Measurements from ENCODE around the gene EDDM13. TPM values are rescaled to one million over a fixed set of nuclear protein-coding genes. Genes with fewer than 3 reads are reported as not detected.

The EDDM13 gene
- total RNA-seq, 6 donors from 2014 or later, result 0.89 to 1.2 TPM; not detected in 4

DNA sequence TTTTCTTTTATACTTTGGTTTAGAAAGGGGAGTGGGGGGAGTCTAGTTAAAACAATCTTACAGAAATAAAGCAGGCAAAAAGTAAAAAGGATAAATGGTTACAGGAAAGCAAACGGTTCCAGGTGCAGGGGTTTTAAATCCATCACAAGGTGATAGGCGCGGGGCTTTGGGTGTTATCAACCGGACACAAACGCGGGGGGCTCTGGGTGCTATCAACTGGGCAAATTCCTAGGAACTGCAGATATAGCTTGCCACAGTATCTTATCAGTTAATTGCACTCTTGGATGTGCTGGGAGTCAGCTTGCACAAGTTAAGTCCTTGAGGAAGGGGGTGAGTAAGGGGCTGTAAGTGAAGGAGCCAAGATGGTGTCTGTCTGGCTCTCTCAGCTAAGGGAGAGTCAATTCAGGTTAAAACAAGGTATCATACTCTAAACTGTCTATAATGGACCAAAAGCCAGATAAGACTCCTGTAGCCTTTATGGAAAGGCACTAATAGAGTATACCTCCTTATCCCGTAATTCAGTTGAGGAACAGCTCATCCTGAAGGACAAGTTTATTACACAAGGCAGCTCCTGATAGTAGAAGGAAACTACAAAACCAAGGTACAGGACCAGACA, 74.7 kb downstream of the EDDM13 start:
- no peak for DNase-seq
- 76 to 81% methylated on average over 7 of the region's 7 CpGs for WGBS, 2 donors
- no peak for ATAC-seq (ENCODE audit: low FRiP score in 2 of 2)
- H3K27ac ChIP-seq, result no peak overlapping the region
- H3K36me3 ChIP-seq, result no peaks in the 10 kb centered on the region
- TF ChIP-seq EP300 (IDR thresholded peaks at IDR 0.05) (no peak), POLR2A (IDR thresholded peaks at IDR 0.05) (no peak), POLR2AphosphoS5 (IDR thresholded peaks at IDR 0.05) (no peak)
- TF ChIP-seq, protein P1, sequence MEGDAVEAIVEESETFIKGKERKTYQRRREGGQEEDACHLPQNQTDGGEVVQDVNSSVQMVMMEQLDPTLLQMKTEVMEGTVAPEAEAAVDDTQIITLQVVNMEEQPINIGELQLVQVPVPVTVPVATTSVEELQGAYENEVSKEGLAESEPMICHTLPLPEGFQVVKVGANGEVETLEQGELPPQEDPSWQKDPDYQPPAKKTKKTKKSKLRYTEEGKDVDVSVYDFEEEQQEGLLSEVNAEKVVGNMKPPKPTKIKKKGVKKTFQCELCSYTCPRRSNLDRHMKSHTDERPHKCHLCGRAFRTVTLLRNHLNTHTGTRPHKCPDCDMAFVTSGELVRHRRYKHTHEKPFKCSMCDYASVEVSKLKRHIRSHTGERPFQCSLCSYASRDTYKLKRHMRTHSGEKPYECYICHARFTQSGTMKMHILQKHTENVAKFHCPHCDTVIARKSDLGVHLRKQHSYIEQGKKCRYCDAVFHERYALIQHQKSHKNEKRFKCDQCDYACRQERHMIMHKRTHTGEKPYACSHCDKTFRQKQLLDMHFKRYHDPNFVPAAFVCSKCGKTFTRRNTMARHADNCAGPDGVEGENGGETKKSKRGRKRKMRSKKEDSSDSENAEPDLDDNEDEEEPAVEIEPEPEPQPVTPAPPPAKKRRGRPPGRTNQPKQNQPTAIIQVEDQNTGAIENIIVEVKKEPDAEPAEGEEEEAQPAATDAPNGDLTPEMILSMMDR (IDR thresholded peaks at IDR 0.05), result no peak
- H3K27me3 ChIP-seq, result no peaks in the 10 kb centered on the region
- no peak overlapping the region for H3K4me3 ChIP-seq
- no peaks in the 10 kb centered on the region for H3K9me3 ChIP-seq
- H3K4me1 ChIP-seq, result no peaks in the 10 kb centered on the region

DNA sequence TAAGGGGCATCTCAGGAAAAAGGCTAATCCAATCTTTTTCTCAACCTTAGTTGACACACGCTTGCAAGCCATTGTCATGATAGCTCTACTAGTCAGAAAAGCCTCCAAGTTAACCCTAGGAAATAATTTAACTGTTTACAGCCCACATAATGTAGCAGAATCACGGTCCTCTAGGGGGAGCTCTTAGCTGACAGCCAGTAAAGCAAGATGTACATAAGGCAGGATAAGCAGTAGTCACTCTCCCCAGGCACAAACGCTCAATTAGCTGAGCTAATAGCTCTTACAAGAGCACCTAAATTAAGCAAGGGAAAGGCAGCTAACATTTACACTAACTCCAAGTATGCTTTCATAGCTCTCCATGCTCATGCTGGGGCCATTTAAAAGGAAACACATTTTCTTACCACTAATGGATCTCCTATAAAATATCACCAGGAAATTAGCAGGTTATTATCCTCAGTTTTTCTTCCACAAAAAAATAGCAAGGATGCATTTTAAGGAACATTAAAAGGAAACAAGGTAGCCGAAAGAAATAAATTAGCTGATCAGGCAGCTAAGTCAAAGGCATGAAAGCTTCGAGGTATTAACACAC, 75.8 kb downstream of the EDDM13 start:
- WGBS, 2 donors, result 65 to 70% methylated on average over 5 of the region's 5 CpGs

DNA sequence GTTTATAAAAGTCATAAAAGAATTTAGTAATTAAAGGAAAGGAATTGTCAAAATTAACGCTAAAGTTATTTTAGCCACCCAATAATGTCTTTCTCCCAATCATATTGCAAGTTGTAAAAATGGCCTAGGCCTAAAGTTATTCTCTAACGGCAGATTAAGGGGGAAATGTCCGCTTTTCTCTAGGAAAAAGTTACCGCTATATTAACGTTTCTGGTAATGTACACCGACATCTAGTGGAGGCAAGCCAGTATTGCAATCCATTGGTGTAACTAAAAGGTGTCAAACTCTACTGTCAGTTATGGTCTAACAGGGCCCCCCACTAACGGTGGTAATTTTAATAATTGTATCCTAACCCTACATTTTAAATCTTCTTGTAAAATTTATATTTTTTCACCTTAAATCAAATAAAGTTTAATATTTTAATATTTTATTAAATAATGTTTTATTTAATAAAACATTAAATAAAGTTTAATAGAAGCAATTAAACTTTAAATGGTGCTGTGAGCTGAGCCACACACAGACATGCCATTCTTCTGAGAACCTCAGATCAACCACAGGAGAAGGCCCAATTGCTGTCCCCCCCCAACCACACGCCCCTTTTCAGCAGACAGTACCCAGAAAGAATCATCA, 78.0 kb downstream of the EDDM13 start:
- TF ChIP-seq POLR2A (IDR thresholded peaks at IDR 0.05), result no peak
- TF ChIP-seq, protein P1 (IDR thresholded peaks at IDR 0.05), result peak; percentile 68 to 85 (median 73)
- DNase-seq (peak in 1 of 2 donors; percentile 25), ATAC-seq (ENCODE audit: low FRiP score in 2 of 2) (peak in 1 of 2 donors; percentile 61)
- no peaks in the 10 kb centered on the region for H3K36me3 ChIP-seq
- 18 to 22% methylated on average over 8 of the region's 8 CpGs for WGBS, 2 donors
- H3K9me3 ChIP-seq, result no peaks in the 10 kb centered on the region
- H3K4me3 ChIP-seq, result no peak overlapping the region
- no peaks in the 10 kb centered on the region for H3K4me1 ChIP-seq
- no peaks in the 10 kb centered on the region for H3K27me3 ChIP-seq
- H3K27ac ChIP-seq, result no peak overlapping the region

More for the DNA sequence above, 75.8 kb downstream of the EDDM13 start:
- no peak for ATAC-seq (ENCODE audit: low FRiP score in 2 of 2)
- H3K36me3 ChIP-seq, result no peaks in the 10 kb centered on the region
- H3K9me3 ChIP-seq, result no peaks in the 10 kb centered on the region
- no peaks in the 10 kb centered on the region for H3K27me3 ChIP-seq
- H3K27ac ChIP-seq, result no peak overlapping the region
- no peak for DNase-seq
- TF ChIP-seq, protein P1 (IDR thresholded peaks at IDR 0.05), result no peak
- TF ChIP-seq POLR2AphosphoS5 (IDR thresholded peaks at IDR 0.05), result no peak
- TF ChIP-seq EP300 (IDR thresholded peaks at IDR 0.05), result no peak
- no peak for TF ChIP-seq POLR2A (IDR thresholded peaks at IDR 0.05)
- no peaks in the 10 kb centered on the region for H3K4me1 ChIP-seq
- H3K4me3 ChIP-seq, result no peak overlapping the region

DNA sequence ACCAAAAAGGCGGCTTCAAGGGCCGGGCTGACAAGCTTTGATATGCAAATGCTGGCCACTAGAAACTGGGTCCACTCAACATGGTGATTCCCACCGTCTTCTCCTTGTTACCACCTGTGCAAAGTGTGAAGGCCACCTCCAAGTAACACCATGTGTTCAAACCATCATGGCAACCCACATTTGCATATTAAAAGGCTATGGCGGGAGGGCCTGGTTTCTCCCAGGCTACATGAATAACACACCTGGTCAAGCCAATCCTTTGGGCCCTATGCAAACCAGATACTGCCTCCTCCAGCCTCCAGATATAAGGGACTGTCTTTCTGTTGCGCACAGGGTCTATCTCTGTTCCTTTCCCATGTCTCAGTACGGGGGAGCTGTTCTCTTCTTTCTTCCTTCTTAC, 78.7 kb downstream of the EDDM13 start:
- TF ChIP-seq, protein P1 (IDR thresholded peaks at IDR 0.05), result no peak
- TF ChIP-seq POLR2AphosphoS5 (IDR thresholded peaks at IDR 0.05) (no peak), EP300 (IDR thresholded peaks at IDR 0.05) (no peak), POLR2A (IDR thresholded peaks at IDR 0.05) (no peak)
- Histone ChIP-seq H3K9me3 (no peaks in the 10 kb centered on the region), H3K4me3 (no peak overlapping the region), H3K4me1 (no peaks in the 10 kb centered on the region), H3K27me3 (no peaks in the 10 kb centered on the region), H3K36me3 (no peaks in the 10 kb centered on the region), H3K27ac (no peak overlapping the region)
- no peak for DNase-seq
- ATAC-seq (ENCODE audit: low FRiP score in 2 of 2), result no peak
- 79 to 84% methylated on average over 6 of the region's 6 CpGs for WGBS, 2 donors
